ENCODE measurements around the gene CCDC12.

CCDC12 gene

GRCh38 chr3:46992231-46992630, 15.7 kb upstream of the CCDC12 start:
- ChIA-PET CTCF (interaction anchor here (1.2 kb wide), 1 partner anchor 71 kb away, joined by 3 read pairs; no protein-coding TSS in a partner anchor), POLR2A (ENCODE audit: low non-redundant PET) (no interaction called here)
- H3K27ac ChIP-seq = peak overlapping the region; percentile 9; the same call in 1 of the 2 replicates
- no peak for TF ChIP-seq CTCF (conservative IDR thresholded peaks at IDR 0.05; ENCODE audit: low read depth)
- no peak for DNase-seq (ENCODE audit: low spot score)

DNA sequence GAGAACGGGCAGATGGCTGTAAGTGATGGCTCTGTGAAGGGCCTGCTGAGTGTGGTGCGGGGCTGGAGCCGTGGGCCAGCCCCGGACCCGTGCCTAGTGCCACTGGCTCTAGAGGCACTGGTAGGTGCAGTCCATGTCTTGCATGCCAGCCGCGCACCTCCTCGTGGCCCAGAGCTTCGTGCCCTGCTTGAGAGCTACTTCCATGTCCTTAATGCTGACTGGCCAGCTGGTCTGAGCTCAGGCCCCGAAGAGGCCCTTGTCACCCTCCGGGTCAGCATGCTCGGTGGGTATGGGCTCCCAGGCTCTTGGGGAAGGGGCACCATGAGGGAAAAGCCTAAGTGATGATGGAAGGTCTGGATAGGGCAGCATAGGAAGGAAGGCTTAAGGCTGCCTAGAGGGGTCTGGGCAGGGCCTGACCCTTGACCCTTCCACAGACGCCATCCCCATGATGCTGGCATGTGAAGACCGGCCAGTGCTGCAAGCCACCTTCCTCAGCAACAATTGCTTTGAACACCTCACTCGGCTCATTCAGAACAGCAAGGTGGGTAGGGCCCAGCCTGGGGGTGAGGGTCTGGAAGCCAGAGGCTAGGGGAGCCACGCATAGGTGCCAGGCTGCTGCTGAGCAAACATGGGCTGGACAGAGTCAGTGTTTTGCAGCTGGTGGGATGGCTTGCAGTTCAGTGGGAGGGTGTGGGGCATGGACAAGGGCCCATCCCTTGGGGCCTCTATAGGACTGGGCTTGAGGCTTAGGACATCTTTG, 15.0 kb upstream of the CCDC12 start:
- TF ChIP-seq CTCF (conservative IDR thresholded peaks at IDR 0.05; ENCODE audit: low read depth) = no peak
- no peak for DNase-seq (ENCODE audit: low spot score)
- H3K27ac ChIP-seq = peak overlapping the region; percentile 9; the same call in 1 of the 2 replicates
- POLR2A ChIA-PET (ENCODE audit: low non-redundant PET) = no interaction called here
- CTCF ChIA-PET = interaction anchor here (1.2 kb wide), 1 partner anchor 71 kb away, joined by 3 read pairs; no protein-coding TSS in a partner anchor

GRCh38 chr3:46990573-46991374, 14.2 kb upstream of the CCDC12 start:
- POLR2A ChIA-PET (ENCODE audit: low non-redundant PET) = no interaction called here
- no peak overlapping the region for H3K27ac ChIP-seq
- TF ChIP-seq CTCF (conservative IDR thresholded peaks at IDR 0.05; ENCODE audit: low read depth) = no peak
- no peak for DNase-seq (ENCODE audit: low spot score)
- CTCF ChIA-PET = no interaction called here

GRCh38 chr3:46989146-46989810, 12.7 kb upstream of the CCDC12 start:
- no peak for TF ChIP-seq CTCF (conservative IDR thresholded peaks at IDR 0.05; ENCODE audit: low read depth)
- CTCF ChIA-PET = no interaction called here
- no peak for DNase-seq (ENCODE audit: low spot score)
- H3K27ac ChIP-seq = no peak overlapping the region
- POLR2A ChIA-PET (ENCODE audit: low non-redundant PET) = no interaction called here

- peak overlapping the region; percentile 74 for H3K27ac ChIP-seq
- ChIA-PET CTCF (no interaction called here), POLR2A (ENCODE audit: low non-redundant PET) (no interaction called here)
- no peak for TF ChIP-seq CTCF (conservative IDR thresholded peaks at IDR 0.05; ENCODE audit: low read depth)
- no peak for DNase-seq (ENCODE audit: low spot score)
These were observed 12.1 kb upstream of the CCDC12 start for GRCh38 chr3:46988616-46989015.

- TF ChIP-seq CTCF (conservative IDR thresholded peaks at IDR 0.05; ENCODE audit: low read depth) = no peak
- CTCF ChIA-PET = interaction anchor here (0.6 kb wide), 1 partner anchor 49 kb away, joined by 3 read pairs; no protein-coding TSS in a partner anchor
- peak; percentile 72 for DNase-seq (ENCODE audit: low spot score)
- H3K27ac ChIP-seq = peak overlapping the region; percentile 74
- POLR2A ChIA-PET (ENCODE audit: low non-redundant PET) = no interaction called here
These were observed 11.3 kb upstream of the CCDC12 start for GRCh38 chr3:46987743-46988401.

Data from RWPE1 (cell line).